Astrocyte of the spinal cord (primary cell): ENCODE data around the gene REEP6.

Experiments used
- DNase-seq: peaks from one replicate; pipeline ENCODE4 v3.0.0; 2011; ENCODE audit warnings: low read depth, low spot score
- H3K4me3 ChIP-seq: 2 replicates; pipeline ENCODE4 v1.5.1; 2011; ENCODE audit warnings: low read depth, mild to moderate bottlenecking, low read length, moderate library complexity
- in situ Hi-C: cut with HindIII; loops from 2 replicates; pipeline ENCODE4 v1.10.0; 2017; ENCODE audit warnings: low sequenced_read_pairs
- TF ChIP-seq, protein P1 (sequence below): IDR thresholded peaks from 2 replicates; pipeline ENCODE4 v1.5.1; 2012; ENCODE audit warnings: low read depth, mild to moderate bottlenecking, low read length, inconsistent platforms

REEP6 gene

DNA sequence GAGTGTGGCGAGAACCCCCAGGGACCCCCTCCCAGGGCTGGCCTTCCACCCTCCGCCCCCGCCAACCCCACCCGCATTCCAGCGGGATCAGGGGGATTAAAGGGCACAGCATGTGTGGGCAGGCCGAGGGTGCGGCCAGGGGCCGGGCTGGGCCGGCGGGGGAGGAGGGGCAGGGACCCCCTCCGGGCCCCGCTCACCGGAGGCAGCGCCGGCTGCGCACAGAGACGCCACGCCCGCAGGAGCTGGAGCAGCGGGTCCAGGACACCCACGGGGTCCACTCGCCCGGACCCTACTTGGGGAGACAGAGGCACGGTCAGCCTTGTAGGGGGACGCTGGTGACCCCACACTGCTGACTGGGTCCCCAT is 19.4 kb downstream of the REEP6 start:
- H3K4me3 ChIP-seq = no peak overlapping the region
- TF ChIP-seq, protein P1, sequence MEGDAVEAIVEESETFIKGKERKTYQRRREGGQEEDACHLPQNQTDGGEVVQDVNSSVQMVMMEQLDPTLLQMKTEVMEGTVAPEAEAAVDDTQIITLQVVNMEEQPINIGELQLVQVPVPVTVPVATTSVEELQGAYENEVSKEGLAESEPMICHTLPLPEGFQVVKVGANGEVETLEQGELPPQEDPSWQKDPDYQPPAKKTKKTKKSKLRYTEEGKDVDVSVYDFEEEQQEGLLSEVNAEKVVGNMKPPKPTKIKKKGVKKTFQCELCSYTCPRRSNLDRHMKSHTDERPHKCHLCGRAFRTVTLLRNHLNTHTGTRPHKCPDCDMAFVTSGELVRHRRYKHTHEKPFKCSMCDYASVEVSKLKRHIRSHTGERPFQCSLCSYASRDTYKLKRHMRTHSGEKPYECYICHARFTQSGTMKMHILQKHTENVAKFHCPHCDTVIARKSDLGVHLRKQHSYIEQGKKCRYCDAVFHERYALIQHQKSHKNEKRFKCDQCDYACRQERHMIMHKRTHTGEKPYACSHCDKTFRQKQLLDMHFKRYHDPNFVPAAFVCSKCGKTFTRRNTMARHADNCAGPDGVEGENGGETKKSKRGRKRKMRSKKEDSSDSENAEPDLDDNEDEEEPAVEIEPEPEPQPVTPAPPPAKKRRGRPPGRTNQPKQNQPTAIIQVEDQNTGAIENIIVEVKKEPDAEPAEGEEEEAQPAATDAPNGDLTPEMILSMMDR = no peak
- DNase-seq = no peak
- in situ Hi-C loops = no loop called here

DNA sequence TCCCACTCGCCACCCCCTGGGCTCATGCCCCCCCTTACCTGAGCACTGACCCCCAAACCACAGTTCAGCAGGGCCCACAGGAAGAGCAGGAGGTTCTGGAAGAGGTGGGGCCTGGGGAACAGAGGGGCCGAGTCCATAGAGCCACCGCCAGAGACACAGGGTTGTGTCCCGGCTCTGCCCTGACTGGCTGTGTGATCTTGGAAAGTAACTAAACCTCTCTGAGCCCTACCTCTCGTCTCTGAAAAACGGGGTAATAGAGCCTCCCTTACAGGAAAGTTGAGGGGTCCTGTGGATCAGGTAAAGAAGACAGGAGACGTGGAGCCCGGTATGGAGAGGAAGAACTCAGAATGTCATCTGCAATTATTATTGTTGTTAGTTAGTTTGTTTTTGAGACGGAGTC is 19.8 kb downstream of the REEP6 start:
- in situ Hi-C loops = no loop called here
- TF ChIP-seq, protein P1 = no peak
- no peak for DNase-seq
- no peak overlapping the region for H3K4me3 ChIP-seq

DNA sequence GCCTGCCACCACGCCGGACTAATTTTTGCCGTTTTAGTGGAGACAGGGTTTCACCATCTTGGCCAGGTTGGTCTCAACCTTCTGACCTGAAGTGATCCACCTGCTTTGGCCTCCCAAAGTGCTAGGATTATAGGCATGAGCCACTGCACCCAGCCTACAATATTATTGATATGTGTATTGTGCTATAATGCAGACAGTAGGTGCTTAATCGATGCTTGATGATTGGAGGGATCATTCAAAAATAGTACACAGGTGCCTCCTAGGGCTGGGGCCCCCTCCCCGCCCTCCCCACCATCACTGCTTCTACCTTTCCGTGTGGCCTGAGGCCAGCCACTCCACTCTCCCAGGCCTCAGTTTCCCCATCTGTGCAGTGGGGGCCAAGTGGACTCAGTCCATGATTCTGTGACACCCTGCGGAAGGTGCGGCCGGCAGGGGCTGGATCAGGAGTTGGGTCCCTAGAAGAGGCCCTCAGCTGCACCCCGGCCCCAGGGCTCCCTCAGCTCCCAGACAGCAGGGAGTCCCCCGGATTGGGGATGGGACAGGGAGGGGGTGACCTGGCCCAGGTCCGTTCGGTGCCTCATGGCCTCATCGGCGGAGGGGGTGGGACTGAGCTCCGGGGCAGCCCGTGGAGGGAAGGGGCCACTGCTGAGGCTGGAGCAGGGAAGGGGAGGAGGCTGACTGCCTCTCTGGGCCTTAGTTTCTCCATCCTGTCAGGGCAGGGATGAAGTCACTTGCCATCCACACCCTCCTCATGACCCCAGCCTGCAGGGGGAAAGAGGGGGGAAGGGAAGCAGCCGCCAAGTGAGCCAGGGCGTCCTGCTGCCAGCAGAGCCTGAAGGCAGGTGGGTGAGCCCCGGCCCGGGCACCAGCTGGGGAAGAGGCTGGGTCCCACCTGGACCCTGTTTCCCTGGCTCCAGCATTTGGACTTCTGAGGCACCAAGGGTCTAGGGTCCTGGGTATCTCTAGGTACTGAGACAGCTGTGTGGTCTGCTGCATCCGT is 20.6 kb downstream of the REEP6 start:
- in situ Hi-C loops = no loop called here
- TF ChIP-seq, protein P1 = no peak
- H3K4me3 ChIP-seq = no peak overlapping the region
- DNase-seq = no peak

DNA sequence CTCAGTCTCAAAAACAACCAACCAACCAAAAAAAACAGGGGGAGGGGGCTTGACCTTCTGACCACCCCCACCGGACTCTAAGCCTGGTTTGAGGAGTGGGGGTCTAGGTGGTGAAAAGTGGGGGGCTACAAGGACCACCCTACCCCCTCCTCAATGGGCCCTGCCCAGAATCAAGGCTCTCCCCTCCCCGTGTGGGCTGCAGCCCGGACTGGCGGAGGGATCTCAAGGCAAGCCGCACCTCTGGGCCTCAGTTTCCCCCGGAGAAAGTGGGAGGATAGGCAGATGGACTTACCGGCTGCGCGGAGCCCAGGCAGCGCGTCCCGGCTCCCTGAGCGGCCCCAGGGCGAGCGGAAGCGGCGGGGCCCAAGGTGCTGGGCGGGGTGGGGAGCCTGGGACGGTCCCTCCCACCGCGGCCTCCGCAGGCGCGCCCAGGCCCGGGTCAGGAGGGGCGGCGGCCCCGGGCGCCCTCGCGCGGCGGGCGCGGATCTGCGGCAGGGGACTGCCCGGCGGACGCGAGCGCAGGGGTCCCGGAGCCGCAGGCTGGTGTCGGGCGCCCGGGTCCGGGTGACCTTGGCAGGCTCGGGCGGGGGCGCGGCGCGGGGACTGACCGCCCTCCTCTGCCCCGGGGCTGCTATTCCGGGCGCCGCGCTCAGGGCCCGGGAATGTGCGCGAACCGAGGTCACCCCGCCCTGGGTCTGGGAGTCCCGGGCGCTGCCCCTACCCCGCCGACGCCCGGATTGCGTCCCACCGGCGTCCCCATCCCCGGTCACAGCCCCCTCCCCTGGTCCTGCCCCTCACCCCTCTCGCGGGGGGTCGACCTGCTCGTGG is 21.9 kb downstream of the REEP6 start, which contains the start of gene ADAMTSL5:
TSS of gene ADAMTSL5 (minus strand) at position 349 of the 828 bp plus-strand sequence. CDS start 2,076 bp downstream, outside the sequence.
- TF ChIP-seq, protein P1 = no peak
- in situ Hi-C loops = no loop called here
- H3K4me3 ChIP-seq = peak within 1 kb of the TSS; percentile 36
- DNase-seq = no peak

DNA sequence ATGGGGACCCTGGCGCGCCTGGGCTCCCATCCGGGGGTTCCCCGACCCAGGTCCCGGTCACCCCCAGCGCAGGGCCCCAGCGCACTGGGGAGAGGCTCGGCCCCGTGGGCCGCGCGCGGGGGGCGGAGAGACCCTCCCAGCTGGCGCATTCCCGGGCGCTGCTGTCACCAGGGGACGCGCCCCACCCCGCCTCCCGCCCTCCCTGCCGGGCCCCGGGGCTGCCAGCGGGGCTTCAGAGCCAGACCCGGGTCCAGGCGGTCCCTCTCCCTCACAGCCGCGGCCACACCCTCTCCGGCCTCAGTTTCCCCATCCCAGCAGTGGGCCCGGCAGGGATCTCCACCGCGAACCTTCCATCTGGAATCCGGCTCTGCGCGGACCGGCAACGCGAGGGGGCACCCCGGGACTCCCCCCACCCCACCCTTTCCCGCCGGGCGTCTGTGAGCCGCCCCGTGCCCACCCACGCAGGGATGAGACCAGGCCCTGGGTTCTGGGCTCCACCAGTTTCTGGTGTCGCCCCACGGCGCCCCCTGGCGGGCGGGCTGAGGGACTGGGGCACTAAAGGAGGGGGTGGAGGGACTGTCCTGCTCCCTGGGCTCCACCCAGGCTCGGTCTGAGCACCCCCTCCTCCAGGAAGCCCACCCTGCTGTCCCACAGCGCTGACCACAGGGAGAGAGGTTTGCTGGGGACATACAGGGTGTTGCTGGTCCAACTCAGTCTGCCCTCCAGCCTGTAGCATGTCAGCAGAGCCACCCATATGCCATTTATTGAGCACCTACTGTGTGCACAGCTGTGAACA is 22.7 kb downstream of the REEP6 start:
- H3K4me3 ChIP-seq = peak overlapping the region; percentile 32
- TF ChIP-seq, protein P1 = peak; percentile 60
- in situ Hi-C loops = no loop called here
- no peak for DNase-seq

DNA sequence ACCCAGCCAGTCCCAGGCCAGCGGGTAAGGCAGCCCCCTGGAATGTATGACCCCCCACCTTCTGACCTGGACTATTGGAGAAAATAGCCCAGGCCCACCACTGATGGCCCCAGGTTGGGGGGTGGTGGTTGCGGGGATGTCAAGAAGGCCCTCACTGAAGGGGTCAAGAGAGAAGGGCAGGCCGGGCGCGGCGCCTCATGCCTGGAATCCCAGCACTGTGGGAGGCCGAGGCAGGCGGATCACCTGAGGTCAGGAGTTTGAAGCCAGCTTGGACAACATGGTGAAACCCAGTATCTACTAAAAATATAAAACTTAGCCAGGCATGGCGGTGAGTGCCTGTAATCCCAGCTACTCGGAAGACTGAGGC is 23.3 kb downstream of the REEP6 start:
- DNase-seq = no peak
- TF ChIP-seq, protein P1 = no peak
- no peak overlapping the region for H3K4me3 ChIP-seq
- in situ Hi-C loops = no loop called here
